Ascending aorta (tissue), 2 donors: Measurements from ENCODE around the gene HMOX2. TPM values are rescaled to one million over a fixed set of nuclear protein-coding genes. Genes with fewer than 3 reads are reported as not detected.

Experiments used
- DNase-seq, 2 donors: peaks; one replicate each; pipeline ENCODE4 v3.0.0-alpha.2; 2019; ENCODE audit warnings: low spot score in 2 of 2
- H3K27ac ChIP-seq, 2 donors: fragments of 200-600 bp; sonication (generic); one replicate each; pipeline ENCODE4 v1.5.1; 2016 to 2017; ENCODE audit warnings: mild to moderate bottlenecking in 1 of 2
- H3K27me3 ChIP-seq: fragments of 200-600 bp; sonication (generic); one replicate; pipeline ENCODE4 v1.5.1; 2017
- H3K36me3 ChIP-seq, 2 donors: fragments of 200-600 bp; sonication (generic); one replicate each; pipeline ENCODE4 v1.5.1; 2016
- H3K4me1 ChIP-seq, 2 donors: fragments of 200-600 bp; sonication (generic); one replicate each; pipeline ENCODE4 v1.5.1; 2016 to 2017; ENCODE audit warnings: mild to moderate bottlenecking in 1 of 2
- H3K4me3 ChIP-seq, 2 donors: fragments of 200-600 bp; sonication (generic); one replicate each; pipeline ENCODE4 v1.5.1; 2016 to 2017; ENCODE audit warnings: mild to moderate bottlenecking in 1 of 2
- H3K9me3 ChIP-seq, 2 donors: fragments of 200-600 bp; sonication (generic); one replicate each; pipeline ENCODE4 v1.5.1; 2016
- intact Hi-C: fragments of 100-400 bp; cut with DNase I; formaldehyde crosslinking; loops from one replicate; pipeline ENCODE4 v1.15.1; 2023
- total RNA-seq: library from RNA; depleted of rRNA; stranded (reverse); fragments of >200 nt; gene quantifications from one replicate; pipeline ENCODE4 v1.1.0, GENCODE V29; 2016
- TF ChIP-seq, protein P1 (sequence below), 3 experiments: fragments of 200-600 bp in 2 of 3; fragments of 450-650 bp in 1 of 3; sonication (generic) in 2 of 3; IDR thresholded peaks; one replicate each; pipeline ENCODE4 v1.5.1; 2016 to 2019; ENCODE audit warnings: antibody characterized with exemption in 3 of 3, mild to moderate bottlenecking in 1 of 3, moderate library complexity in 1 of 3

The HMOX2 gene
- total RNA-seq, 1 donor from 2014 or later: 36.7 TPM

DNA sequence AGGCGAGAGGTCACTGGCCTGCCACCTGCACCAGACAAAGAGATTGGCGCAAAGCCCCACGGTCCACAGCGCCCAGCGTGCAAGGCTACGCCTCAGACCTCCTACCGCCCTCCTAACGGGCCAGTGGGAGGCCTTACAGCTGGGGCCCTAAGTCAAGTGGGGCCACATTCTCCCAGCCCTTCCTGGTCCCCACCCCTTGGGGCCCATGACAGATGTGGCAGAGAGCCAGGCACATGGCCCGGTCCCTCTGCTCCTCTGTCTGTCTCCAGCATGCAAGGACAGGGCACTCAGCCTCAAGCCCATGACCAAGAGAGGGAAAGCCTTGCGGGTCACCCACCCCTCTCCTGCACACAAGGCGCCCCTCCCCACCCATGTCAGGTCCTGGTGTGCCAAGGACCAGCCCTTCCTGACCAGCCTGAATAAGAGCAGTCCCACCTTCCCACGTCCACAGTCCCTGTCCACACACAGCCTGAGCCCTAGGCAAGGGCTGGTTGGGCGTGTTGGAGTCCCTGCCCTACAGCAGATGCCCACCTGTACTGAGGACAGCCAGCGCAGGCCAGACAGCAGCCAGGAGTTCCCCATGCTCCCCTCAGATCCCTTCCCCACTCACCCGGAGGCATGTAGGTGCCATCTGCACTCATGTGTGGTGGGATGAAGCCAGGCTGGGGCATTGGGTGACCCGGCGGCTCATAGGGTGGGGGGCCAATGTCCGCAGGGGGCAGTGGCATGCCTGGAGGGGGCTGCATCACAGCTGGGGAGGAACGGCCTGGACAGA lies 37.1 kb downstream of the HMOX2 start:
- no peak for DNase-seq
- peaks cover 7 to 14% of the 10 kb centered on the region in 2 donors for H3K4me1 ChIP-seq
- peaks cover 39 to 42% of the 10 kb centered on the region in 2 donors for H3K36me3 ChIP-seq
- TF ChIP-seq, protein P1, sequence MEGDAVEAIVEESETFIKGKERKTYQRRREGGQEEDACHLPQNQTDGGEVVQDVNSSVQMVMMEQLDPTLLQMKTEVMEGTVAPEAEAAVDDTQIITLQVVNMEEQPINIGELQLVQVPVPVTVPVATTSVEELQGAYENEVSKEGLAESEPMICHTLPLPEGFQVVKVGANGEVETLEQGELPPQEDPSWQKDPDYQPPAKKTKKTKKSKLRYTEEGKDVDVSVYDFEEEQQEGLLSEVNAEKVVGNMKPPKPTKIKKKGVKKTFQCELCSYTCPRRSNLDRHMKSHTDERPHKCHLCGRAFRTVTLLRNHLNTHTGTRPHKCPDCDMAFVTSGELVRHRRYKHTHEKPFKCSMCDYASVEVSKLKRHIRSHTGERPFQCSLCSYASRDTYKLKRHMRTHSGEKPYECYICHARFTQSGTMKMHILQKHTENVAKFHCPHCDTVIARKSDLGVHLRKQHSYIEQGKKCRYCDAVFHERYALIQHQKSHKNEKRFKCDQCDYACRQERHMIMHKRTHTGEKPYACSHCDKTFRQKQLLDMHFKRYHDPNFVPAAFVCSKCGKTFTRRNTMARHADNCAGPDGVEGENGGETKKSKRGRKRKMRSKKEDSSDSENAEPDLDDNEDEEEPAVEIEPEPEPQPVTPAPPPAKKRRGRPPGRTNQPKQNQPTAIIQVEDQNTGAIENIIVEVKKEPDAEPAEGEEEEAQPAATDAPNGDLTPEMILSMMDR (IDR thresholded peaks at IDR 0.05): no peak
- H3K9me3 ChIP-seq: no peaks in the 10 kb centered on the region
- no peaks in the 10 kb centered on the region for H3K27me3 ChIP-seq
- intact Hi-C loops: no loop called here
- peak overlapping the region; percentile 66 to 71 for H3K27ac ChIP-seq
- H3K4me3 ChIP-seq: no peak overlapping the region

DNA sequence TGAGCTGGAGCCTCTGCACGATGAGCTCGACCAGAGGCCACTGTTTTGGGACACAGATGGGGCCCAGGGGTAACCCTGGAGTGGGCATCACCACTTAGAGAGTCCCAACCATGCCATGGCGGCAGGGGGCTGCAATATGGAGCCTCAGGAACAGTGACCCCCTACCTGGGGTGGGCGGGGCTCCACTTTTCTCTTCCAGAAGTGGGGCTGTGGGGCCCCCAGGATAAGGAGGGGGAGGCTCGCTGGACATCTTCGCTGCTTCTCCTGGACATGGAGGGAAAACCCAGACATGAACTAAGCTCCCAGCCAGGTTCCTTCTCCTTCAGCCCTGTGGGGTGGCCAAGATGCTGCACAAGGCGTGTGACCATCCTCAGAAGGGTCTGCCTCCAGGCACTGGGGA lies 37.7 kb downstream of the HMOX2 start:
- no peak for DNase-seq
- peaks cover 7 to 14% of the 10 kb centered on the region in 2 donors for H3K4me1 ChIP-seq
- TF ChIP-seq, protein P1 (IDR thresholded peaks at IDR 0.05): no peak
- H3K27ac ChIP-seq: peak overlapping the region; percentile 66 to 71
- no peak overlapping the region for H3K4me3 ChIP-seq
- H3K27me3 ChIP-seq: no peaks in the 10 kb centered on the region
- H3K36me3 ChIP-seq: peaks cover 33 to 36% of the 10 kb centered on the region in 2 donors
- no peaks in the 10 kb centered on the region for H3K9me3 ChIP-seq
- intact Hi-C loops: no loop called here

DNA sequence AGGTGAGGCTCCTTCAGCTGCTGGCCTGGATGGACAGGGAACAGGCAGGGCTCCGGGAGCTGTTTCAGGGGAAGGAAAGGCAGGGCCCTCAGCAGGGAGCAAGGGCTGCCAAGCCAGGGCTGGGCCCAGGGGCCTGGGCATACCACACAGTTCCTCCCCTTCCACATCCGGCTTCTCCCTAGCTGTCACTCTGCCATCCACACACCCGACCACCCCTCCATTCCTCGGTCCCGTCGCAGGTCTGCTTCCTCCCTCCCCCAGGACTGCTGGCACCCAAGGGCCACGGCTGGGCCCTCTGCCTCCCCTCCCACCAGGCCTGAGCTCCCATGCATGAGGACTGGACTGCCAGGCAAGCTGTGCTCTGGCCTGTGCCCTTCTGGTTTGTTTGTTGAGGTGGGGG lies 38.4 kb downstream of the HMOX2 start:
- H3K36me3 ChIP-seq: peaks cover 26 to 29% of the 10 kb centered on the region in 2 donors
- H3K9me3 ChIP-seq: no peaks in the 10 kb centered on the region
- TF ChIP-seq, protein P1 (IDR thresholded peaks at IDR 0.05): no peak
- no peaks in the 10 kb centered on the region for H3K27me3 ChIP-seq
- intact Hi-C loops: no loop called here
- peak overlapping the region; percentile 66 to 71 for H3K27ac ChIP-seq
- H3K4me1 ChIP-seq: peaks cover 7 to 14% of the 10 kb centered on the region in 2 donors
- no peak overlapping the region for H3K4me3 ChIP-seq
- DNase-seq: no peak

DNA sequence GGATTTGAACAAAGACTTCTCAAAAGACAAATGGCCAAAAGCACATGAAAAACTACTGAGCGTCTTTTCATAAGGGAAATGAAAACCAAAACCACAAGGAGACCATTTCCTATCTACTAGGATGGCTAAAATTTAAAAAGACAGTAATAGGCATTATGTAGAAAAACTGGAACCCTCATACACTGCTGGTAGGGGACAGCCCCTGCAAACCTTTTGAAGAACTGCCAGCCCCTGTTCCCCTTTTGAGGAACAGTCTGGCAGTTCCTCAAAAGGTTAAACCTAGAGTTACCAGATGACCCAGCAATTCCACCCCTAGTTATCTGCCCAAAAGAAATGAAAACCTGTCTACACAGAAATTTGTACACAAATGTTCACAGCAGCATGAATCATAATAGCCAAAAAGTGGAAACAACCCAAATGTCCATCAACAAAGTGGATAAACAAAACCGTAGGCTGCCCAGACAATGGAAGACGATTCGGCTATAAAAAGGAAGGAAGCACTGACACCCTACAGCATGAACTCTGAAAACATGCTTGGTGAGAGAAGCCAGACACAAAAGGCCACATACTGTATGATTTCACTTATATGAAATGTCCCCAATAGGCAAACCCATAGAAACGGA lies 39.5 kb downstream of the HMOX2 start:
- no peak overlapping the region for H3K4me3 ChIP-seq
- H3K9me3 ChIP-seq: no peaks in the 10 kb centered on the region
- H3K27ac ChIP-seq: peak overlapping the region; percentile 29 to 71
- TF ChIP-seq, protein P1 (IDR thresholded peaks at IDR 0.05): no peak
- intact Hi-C loops: no loop called here
- H3K27me3 ChIP-seq: no peaks in the 10 kb centered on the region
- H3K4me1 ChIP-seq: peaks cover 7 to 14% of the 10 kb centered on the region in 2 donors
- peaks cover 20 to 21% of the 10 kb centered on the region in 2 donors for H3K36me3 ChIP-seq
- DNase-seq: no peak

DNA sequence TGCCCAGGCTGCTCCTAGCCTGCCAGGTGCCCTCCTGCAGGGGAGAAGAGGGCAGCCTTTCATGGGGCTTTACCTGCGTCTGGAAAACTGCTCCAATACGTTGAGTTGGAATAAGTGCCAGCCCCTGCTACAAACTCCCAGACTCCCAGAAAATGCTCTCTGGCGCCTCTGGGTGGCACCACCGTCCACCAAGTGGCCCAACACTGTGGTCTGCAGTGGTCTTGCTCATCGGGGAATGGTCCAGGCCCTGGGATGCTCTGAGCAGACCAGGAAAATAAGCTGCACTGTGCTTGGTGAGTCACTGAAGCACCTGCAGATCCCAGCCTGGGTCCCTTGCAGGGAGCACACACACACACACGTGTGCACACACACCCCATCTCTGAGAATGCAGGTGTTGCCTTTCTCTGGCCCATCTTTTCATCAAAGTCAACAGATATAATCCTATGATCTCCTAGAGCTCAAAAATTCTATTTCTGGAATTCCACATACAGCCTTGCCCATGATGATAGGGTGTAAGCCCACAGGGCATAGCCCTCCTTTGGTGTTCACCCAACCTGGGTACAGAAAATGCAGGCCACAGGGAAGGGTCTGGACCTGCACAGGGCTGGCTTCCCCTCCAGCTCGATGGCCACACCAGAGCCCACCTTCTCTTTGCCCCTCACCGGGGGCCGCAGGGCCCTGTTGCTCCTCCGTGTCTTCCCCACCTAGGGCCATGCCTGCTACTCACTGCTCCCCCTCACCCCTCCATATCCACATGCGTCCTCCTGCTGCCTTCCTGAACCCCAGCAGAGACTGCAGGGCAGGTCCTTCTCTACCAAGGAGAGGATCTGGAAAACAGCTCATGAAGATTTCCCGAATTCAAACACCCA lies 41.8 kb downstream of the HMOX2 start:
- Histone ChIP-seq H3K27me3 (no peaks in the 10 kb centered on the region), H3K9me3 (no peaks in the 10 kb centered on the region), H3K4me1 (peaks cover 15 to 22% of the 10 kb centered on the region in 2 donors), H3K36me3 (peaks cover under 1 to 2% of the 10 kb centered on the region in 2 donors), H3K4me3 (no peak overlapping the region), H3K27ac (no peak overlapping the region)
- intact Hi-C loops: no loop called here
- TF ChIP-seq, protein P1 (IDR thresholded peaks at IDR 0.05): peak; percentile 34 to 57 (median 39)
- no peak for DNase-seq
